MCF 10A (cell line): ENCODE data around the gene LENG9. TPM values are rescaled to one million over a fixed set of nuclear protein-coding genes. Genes with fewer than 3 reads are reported as not detected.

Experiments used
- BruUV-seq: library from RNA; stranded (reverse); fragments of 400-500 nt; replicated peaks from 2 replicates; lab custom pipeline; 2021; lab: Mats Ljungman, UMichigan
- CTCF ChIA-PET: fragments of 300-600 bp; sonication (Branson Sonifier 250); formaldehyde crosslinking; extraction: SDS; loops from one replicate; lab custom pipeline; 2021; ENCODE audit warnings: antibody characterized with exemption, inconsistent platforms; lab: Yijun Ruan, JAX
- POLR2A ChIA-PET: fragments of 300-600, 350-650 bp; sonication (Branson Sonifier 250); formaldehyde crosslinking; extraction: SDS; loops from one replicate; lab custom pipeline; 2020; ENCODE audit warnings: antibody characterized with exemption, inconsistent platforms; lab: Yijun Ruan, JAX
- DNase-seq: peaks from one replicate; pipeline ENCODE4 v3.0.0-alpha.2; 2018; ENCODE audit not compliant: unreplicated experiment
- H3K27ac Mint-ChIP-seq: one replicate; pipeline ENCODE4 v1.8.0; 2022; ENCODE audit warnings: mild to moderate bottlenecking, low read depth, mixed read lengths; ENCODE audit not compliant: unreplicated experiment
- H3K27me3 Mint-ChIP-seq: one replicate; pipeline ENCODE4 v1.8.0; 2022; ENCODE audit warnings: mixed read lengths; ENCODE audit not compliant: insufficient read depth, unreplicated experiment
- H3K36me3 Mint-ChIP-seq: one replicate; pipeline ENCODE4 v1.8.0; 2022; ENCODE audit warnings: mild to moderate bottlenecking, moderate library complexity, mixed read lengths; ENCODE audit not compliant: insufficient read depth, unreplicated experiment
- H3K4me1 Mint-ChIP-seq: one replicate; pipeline ENCODE4 v1.8.0; 2022; ENCODE audit warnings: mixed read lengths; ENCODE audit not compliant: insufficient read depth, unreplicated experiment
- H3K4me3 Mint-ChIP-seq: one replicate; pipeline ENCODE4 v1.8.0; 2022; ENCODE audit warnings: mild to moderate bottlenecking, moderate library complexity, mixed read lengths; ENCODE audit not compliant: unreplicated experiment
- H3K9me3 Mint-ChIP-seq: one replicate; pipeline ENCODE4 v1.8.0; 2022; ENCODE audit warnings: mixed read lengths; ENCODE audit not compliant: unreplicated experiment
- intact Hi-C: fragments of 100-400 bp; cut with micrococcal nuclease; formaldehyde crosslinking; loops from 2 replicates; pipeline ENCODE4 v1.14.1; 2022
- total RNA-seq: library from RNA; stranded (reverse); gene quantifications from 2 replicates; pipeline ENCODE4 v1.2.3, GENCODE V29; 2022
- TF ChIP-seq, protein P1 (sequence below): fragments of 200-600 bp; IDR thresholded peaks from one replicate; pipeline ENCODE4 v1.8.0; 2022; ENCODE audit warnings: antibody characterized with exemption, mild to moderate bottlenecking; ENCODE audit not compliant: unreplicated experiment

The LENG9 gene
- total RNA-seq, 1 experiment from 2014 or later = 9.3 TPM

DNA sequence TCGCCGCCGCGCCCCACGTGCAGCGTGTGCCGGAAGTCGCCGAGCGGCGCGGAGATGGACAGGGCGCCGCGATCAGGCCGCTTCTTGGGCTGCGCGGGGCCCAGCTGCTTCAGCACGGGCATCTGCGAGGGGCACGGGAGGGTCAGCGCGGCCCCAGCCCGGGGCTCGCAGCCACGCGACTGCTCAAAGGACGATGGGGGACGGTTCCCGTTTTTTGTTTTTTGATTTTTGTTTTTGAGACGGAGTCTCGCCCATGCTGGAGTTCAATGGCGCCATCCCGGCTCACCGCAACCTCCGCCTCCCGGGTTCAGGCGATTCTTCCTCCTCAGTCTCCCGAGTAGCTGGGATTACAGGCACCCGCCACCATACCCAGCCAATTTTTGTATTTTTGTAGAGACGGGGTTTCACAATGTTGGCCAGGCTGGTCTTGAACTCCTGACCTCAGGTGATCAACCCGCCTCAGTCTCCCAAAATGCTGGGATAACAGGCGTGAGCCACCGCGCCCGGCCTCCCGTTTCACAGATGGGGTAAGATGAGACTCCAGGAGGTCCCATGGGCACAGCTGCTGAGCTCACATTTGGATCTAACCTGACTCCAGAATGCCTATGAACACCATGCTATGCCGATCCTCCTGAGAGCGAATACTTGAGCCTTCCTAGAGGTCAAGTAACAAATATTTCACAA lies 2.0 kb upstream of the LENG9 start:
- DNase-seq = no peak
- Mint-ChIP-seq H3K9me3 (no peaks in the 10 kb centered on the region), H3K27me3 (peaks cover 15% of the 10 kb centered on the region), H3K4me1 (peaks cover 11% of the 10 kb centered on the region), H3K4me3 (peak overlapping the region; percentile 36), H3K27ac (no peak overlapping the region), H3K36me3 (peaks cover 29% of the 10 kb centered on the region)
- ChIA-PET POLR2A (interaction anchor here (0.9 kb wide), 1 partner anchor 17 kb away, joined by 6 read pairs; the partner anchor contains the start of gene LENG8), CTCF (interaction anchor here (0.7 to 0.8 kb wide), 2 partner anchors 12 to 27 kb away, joined by 3 read pairs; no protein-coding TSS in a partner anchor)
- BruUV-seq = no TSS peak
- TF ChIP-seq, protein P1, sequence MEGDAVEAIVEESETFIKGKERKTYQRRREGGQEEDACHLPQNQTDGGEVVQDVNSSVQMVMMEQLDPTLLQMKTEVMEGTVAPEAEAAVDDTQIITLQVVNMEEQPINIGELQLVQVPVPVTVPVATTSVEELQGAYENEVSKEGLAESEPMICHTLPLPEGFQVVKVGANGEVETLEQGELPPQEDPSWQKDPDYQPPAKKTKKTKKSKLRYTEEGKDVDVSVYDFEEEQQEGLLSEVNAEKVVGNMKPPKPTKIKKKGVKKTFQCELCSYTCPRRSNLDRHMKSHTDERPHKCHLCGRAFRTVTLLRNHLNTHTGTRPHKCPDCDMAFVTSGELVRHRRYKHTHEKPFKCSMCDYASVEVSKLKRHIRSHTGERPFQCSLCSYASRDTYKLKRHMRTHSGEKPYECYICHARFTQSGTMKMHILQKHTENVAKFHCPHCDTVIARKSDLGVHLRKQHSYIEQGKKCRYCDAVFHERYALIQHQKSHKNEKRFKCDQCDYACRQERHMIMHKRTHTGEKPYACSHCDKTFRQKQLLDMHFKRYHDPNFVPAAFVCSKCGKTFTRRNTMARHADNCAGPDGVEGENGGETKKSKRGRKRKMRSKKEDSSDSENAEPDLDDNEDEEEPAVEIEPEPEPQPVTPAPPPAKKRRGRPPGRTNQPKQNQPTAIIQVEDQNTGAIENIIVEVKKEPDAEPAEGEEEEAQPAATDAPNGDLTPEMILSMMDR = no peak
- intact Hi-C loops = no loop called here

DNA sequence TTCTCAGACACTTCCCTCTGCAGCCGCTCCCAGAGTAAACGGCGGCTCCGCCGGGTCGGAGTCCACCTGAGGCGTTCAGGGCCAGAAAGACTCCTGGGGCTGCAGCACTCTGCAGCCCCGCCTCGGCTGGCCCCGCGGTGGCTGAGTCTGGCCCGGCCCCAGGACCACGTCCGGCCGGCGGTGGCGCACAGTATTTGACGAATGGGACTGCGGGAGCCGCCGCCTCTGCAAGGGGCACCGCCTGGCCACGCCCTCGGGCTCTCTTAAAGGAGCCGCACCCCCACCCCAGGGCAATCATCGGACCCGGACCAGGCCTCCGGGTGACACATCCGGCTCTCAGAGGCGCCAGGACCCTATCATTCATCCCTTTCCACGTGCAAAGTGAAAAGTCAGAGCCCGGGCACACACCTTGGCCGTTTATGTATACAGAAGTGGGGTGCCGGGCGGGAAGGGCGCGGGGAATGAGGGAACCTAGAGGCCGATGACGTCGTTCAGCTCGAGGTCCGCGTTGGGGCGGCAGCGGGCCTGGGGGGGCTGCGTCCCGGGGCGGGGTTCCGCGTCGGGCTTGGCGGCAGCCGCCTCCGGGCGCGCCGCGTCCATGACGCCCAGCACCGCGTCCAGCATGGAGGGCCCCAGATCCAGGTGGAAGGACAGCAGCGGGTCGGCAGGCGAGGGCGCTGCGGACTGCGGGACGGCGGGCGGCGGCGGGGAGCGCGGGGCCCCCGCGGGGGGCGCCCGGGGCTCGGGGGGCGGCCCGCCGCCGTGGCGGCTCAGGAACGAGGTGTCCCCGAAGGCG lies 1.2 kb upstream of the LENG9 start:
- H3K9me3 Mint-ChIP-seq = no peaks in the 10 kb centered on the region
- peaks cover 7% of the 10 kb centered on the region for H3K27me3 Mint-ChIP-seq
- TF ChIP-seq, protein P1 = no peak
- peak; percentile 89 for DNase-seq
- CTCF ChIA-PET = no interaction called here
- POLR2A ChIA-PET = no interaction called here
- peak overlapping the region; percentile 84 for H3K4me3 Mint-ChIP-seq
- BruUV-seq = no TSS peak
- peak overlapping the region; percentile 99 for H3K27ac Mint-ChIP-seq
- H3K36me3 Mint-ChIP-seq = peaks cover 31% of the 10 kb centered on the region
- peaks cover 6% of the 10 kb centered on the region for H3K4me1 Mint-ChIP-seq
- intact Hi-C loops = loop anchor here (5.0 kb wide), 1 partner anchor 1677 kb away; the partner anchor contains the start of gene ZNF444

DNA sequence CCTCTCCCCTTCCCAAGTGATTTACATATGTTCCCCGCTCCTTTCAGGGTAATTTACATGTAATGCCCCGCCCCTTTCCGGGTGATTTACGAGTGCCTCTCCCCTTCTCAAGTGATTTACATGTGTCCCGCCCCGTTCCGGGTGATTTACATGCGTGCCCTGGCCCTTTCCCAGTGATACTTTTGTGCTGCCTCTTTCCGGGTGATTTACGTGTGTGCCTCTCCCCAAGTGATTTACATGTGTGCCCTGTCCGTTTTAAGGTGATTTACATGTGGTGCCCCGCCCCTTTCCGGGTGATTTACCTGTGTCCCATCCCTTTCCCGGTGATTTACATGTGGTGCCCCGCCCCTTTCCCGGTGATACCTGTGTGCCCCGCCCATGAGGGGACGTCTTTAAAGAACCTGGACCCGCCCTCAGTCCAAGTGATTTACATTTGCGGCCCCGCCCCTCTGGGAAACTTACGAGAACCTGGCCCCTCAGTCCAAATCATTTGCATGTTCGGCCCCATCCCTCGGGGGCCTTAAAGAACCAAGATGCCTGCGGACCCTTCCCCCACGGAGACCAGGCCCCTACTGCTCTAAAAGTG lies 559 bp upstream of the LENG9 start:
- intact Hi-C loops = loop anchor here (5.0 kb wide), 1 partner anchor 1678 kb away; the partner anchor contains the start of gene ZNF444
- Mint-ChIP-seq H3K9me3 (no peaks in the 10 kb centered on the region), H3K4me3 (peak overlapping the region; percentile 84), H3K27me3 (peaks cover under 1% of the 10 kb centered on the region), H3K36me3 (peaks cover 38% of the 10 kb centered on the region), H3K27ac (peak overlapping the region; percentile 99), H3K4me1 (peaks cover 9% of the 10 kb centered on the region)
- POLR2A ChIA-PET = interaction anchor here (0.6 to 6.8 kb wide), 6 partner anchors 9 to 275 kb away, joined by 3 to 157 read pairs (median 4); partner anchors contain the start of genes LENG8, MBOAT7 and TSEN34
- TF ChIP-seq, protein P1 = no peak
- CTCF ChIA-PET = interaction anchor here (0.6 to 1.1 kb wide), 2 partner anchors 10 to 15 kb away, joined by 3 to 4 read pairs; partner anchors contain the start of gene LENG8
- peak; percentile 98 for DNase-seq
- BruUV-seq = no TSS peak
